GM18907 (cell line): ENCODE measurements around the gene CCNYL1.
"Not testable (repeated sequence)": the region's sequence is repeated elsewhere in the genome, so short reads cannot be mapped to it uniquely, and the experiment has no call there.

Source experiments
- ATAC-seq: cut with Tn5 transposase; IDR thresholded peaks from one replicate; pipeline ENCODE4 v1.9.1; 2021; ENCODE audit warnings: mild to moderate bottlenecking, moderate library complexity; ENCODE audit not compliant: unreplicated experiment

Gene CCNYL1

DNA sequence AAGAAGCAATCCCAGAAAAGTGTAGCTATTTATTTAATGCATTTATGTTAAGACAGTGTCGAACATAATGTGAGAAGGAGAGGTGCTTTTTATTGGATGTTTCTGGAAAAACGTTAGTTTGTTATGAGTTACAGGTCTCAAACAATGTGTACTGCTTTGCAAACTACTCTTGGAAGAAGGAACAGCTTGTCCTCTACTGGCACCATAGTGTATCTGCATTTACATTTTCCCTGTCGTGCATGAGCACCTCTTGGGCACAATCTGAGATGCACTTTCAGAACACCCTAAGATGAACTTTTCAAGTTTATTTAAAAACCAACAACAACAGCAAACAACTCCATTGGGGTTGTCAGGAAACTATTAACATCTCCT is 22.8 kb downstream of the CCNYL1 start:
- ATAC-seq: peak; percentile 48

GRCh38 chr2:207734636-207735512 is 23.4 kb downstream of the CCNYL1 start:
- ATAC-seq: no peak

GRCh38 chr2:207735513-207735859 is 24.0 kb downstream of the CCNYL1 start:
- ATAC-seq: not testable (repeated sequence)

DNA sequence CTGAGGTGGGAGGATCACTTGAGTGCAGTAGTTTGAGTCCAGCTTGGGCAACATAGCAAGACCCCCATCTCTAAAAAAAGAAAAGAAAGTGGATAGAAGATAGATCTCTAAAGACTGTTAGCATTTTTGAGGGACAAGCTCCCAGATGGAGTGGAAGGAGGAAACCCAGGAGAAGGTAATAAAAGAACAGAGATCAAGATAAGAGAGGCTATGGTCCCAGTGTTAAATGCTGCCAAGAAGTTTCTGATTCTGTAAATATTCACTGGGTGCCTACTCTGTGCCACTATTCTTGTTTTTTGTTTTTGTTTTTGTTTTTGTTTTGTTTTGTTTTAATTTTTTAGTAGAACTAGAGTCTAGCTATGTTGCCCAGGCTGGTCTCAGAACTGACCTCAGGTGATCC is 32.1 kb downstream of the CCNYL1 start:
- ATAC-seq: no peak

DNA sequence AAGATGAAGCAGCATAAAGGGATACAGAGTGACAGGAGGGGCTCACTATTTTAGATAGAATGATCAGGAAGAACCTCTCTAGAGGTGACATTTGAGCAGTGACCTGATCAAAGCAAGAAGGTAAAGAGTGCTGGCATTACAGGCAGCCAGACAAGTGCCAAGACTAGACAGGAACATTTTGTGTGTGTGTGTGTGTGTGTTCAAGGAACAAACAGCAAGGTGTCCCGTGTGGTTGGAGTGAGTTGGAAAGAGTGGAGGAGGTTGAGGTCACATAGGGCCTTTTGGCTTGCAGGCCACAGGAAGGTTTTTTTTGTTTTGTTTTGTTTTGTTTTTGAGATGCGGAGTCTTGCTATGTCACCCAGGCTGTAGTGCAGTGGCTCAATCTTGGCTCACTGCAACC is 32.6 kb downstream of the CCNYL1 start:
- ATAC-seq: no peak

DNA sequence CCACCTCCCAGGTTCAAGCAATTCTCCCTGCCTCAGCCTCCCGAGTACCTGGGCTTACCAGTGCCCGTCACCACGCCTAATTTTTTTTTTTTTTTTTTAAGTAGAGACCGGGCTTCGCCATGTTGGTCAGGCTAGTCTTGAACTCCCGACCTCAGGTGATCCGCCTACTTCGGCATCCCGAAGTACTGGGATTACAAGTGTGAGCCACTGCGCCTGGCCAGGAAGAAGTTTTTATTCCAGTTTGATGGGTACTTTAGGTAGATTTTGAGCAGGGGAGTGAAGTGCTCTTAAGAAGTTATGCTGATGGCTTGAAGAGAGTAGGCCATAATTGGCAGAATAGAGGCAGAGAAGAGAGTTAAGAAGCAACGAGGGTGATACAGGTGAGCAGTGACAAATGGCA is 33.0 kb downstream of the CCNYL1 start:
- no peak for ATAC-seq

GRCh38 chr2:207746131-207746530 is 34.7 kb downstream of the CCNYL1 start:
- peak; percentile 80 for ATAC-seq

GRCh38 chr2:207747653-207748560 is 36.5 kb downstream of the CCNYL1 start:
- ATAC-seq: no peak

DNA sequence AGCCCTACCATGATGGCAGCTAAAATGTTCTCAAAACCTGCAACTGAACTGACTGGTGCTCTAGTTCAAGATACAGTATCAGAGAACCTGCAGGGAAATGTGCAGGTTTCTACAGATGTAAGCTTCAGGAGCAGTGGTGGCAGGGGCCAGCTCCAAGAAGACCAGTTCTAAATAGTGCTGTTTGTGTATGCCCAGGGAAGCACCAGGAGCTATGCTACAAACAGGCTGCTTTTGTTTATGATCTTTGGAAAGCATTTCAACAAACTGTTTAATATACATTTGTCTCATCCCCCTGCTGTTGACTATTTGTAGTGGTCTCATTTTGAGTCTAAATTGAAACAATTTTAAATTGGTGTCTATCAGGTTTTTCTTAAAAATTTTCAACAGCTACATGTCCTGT is 37.6 kb downstream of the CCNYL1 start:
- no peak for ATAC-seq

- ATAC-seq: no peak
These were observed 38.4 kb downstream of the CCNYL1 start for GRCh38 chr2:207749873-207750272.

DNA sequence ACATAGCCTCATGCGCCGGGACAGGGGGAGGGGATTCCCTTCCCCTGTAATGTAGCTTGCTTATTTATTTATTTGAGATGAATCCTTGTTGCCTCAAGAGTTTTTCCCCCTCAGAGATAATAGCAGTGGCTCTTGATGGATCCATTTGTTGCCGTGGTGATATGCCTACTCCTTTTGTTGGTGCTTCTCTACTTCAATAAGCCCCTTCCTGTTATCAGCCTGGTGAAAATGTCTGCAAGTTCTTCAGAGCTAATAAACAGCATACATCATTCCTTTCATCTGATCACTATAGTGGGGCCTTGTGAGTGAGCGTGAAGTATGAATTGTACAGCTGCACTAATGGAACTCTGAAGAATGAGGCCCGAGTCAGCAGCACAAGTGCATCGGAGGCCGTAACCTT is 38.9 kb downstream of the CCNYL1 start:
- ATAC-seq: no peak

GRCh38 chr2:207750876-207751275 is 39.4 kb downstream of the CCNYL1 start:
- no peak for ATAC-seq

DNA sequence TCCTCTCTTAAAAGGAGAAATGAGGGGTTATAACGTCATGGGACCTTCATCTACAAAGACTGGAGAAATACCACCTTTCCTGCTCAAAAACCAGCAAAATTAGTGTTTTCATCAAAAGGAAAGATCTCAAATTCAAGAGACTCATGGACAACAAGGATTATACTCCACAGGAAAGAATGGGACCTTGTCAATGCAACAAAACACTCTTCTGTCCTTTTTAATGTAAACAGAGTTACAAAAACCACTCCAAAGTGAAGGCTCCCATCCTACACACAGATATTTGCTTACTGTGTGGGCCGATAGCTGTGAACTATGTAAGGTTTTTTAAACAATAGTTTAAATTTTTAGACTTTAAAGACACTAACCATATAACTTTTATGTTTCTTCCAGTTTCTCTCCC is 42.2 kb downstream of the CCNYL1 start:
- not testable (repeated sequence) for ATAC-seq

DNA sequence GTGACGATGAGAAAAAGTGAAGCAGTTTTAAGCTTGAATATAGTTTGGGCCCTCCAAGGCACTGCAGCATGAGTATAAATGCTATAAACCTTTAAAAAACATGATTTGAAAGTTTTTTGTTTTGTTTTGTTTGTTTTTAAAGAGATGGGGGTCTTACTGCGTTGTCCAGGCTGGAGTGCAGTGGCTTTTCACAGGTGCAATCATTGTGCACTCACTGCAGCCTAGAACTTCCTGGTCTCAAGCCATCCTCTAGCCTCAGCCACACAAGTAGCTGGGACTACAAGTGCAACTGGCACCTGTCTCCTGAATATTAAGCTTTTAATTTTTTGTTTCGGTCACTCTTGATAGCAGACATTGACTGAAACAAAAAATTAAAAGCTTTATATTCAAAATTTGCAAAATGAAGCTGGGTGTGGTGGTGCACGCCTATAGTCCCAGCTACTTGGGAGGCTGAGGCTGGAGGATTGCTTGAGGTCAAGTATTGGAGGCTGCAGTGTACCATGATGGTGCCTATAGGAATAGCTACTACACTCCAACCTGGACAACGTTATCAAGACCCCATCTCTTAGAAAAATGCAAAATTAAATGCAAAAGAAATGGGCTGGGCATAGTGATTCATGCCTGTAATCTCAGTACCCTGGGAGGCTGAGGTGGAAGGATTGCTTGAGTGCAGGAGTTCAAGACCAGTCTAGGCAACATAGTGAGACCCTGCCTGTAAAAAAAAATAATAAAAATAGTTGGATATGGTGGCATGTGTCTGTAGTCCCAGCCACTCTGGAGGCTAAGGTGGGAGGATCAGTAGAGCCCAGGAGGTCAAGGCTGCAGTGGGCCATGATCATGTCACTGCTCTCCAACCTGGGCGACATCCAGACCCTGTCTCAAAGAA is 43.3 kb downstream of the CCNYL1 start:
- ATAC-seq: no peak

DNA sequence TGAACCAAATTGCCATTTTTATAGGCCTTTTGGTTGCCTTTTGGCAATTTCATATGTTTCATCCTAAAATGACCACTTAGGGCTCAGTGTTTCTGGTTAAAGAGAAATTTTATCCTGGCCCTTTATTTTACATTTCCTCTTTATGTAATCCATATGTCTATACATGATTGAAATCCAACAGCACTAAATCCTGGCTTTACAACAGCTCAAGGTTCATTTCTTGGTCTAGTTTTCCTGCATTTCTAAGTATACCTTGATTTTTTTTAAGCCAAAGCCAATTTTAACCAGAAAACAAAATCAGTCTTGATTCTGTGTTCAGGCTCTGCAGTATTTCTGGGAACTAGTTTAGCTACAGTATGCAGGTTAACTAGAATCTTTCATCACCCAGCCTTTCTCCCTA is 46.6 kb downstream of the CCNYL1 start:
- ATAC-seq: no peak

DNA sequence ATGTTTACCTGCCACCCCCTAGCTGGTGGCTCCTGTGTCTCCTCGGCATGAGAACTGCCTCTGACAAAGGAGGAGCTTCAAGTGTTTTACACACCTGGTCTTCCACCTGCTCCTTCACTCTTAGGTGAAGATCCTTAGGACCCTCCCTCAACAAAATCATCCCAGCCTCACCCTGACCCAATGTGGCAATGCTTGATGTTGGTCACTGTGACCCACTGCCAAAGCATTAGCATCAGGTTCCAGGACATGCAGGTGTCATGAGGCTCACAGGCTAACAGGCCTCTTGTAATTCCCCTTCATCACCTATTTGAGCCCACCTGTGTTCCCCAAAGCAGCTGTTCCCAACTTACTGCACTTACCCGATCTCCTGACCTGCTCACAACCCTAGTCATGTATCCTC is 48.5 kb downstream of the CCNYL1 start:
- ATAC-seq: no peak

GRCh38 chr2:207760453-207760852 is 49.0 kb downstream of the CCNYL1 start:
- ATAC-seq: no peak

DNA sequence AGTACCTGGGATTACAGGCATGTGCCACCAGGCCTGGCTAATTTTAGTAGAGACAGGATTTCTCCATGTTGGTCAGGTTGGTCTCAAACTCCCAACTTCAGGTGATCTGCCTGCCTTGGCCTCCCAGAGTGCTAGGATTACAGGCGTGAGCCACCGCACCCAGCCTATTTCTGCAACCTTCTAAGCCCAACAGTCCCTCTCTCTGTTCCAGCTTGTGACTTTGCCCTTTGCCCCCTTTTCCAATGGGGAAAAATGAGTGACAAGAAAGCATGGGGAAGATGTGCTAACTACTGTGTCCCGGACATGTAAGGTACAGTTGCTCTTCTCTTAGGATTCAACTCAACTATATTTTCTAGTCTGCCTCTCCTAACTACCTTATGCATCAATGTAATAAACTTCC is 50.0 kb downstream of the CCNYL1 start:
- ATAC-seq: not testable (repeated sequence)

GRCh38 chr2:207762146-207762545 is 50.7 kb downstream of the CCNYL1 start:
- no peak for ATAC-seq

GRCh38 chr2:207763303-207763917 is 52.0 kb downstream of the CCNYL1 start:
- no peak for ATAC-seq
